MV-4-11 (cell line): ENCODE measurements around the gene CCDC38.

Source experiments
- DNase-seq: peaks from one replicate; lab custom pipeline; 2025; lab: John Stamatoyannopoulos, UW

Gene CCDC38

DNA sequence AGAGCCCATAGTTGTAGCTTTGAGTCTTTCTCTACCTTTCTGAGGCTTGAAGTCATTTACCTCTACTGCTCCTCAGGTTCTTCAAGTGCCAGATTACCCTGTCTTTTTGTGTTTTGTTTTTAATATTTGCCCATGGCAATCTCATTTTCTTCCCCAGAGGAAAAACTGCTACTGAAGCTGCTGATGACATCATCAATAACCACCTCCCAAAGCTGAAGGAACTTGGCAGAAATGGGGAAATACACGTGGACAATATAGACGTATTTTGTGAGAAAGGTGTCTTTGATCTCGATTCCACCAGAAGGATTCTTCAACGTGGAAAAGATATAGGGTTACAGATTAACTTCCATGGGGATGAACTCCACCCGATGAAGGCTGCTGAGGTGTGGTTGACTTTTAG lies 17.8 kb upstream of the CCDC38 start:
- DNase-seq, result no peak

DNA sequence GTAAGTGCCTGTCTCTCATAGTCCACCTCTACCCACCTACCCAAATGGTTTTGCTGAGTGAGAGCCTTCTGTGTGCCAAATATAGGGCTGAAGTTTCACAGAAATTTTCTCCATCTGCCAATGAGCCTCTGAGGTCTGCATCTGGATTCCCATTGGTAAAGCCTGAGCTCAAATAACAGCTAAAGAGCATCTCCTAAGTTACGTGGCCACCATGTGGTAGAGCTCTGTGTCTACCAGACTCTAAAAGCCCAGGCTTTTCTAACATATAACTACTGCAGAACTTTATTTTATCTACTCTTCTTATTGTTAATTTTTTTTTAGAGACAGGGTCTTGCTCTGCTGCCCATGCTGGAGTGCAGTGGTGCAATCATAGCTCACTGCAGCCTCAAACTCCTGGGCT lies 16.7 kb upstream of the CCDC38 start:
- peak; percentile 17 for DNase-seq

DNA sequence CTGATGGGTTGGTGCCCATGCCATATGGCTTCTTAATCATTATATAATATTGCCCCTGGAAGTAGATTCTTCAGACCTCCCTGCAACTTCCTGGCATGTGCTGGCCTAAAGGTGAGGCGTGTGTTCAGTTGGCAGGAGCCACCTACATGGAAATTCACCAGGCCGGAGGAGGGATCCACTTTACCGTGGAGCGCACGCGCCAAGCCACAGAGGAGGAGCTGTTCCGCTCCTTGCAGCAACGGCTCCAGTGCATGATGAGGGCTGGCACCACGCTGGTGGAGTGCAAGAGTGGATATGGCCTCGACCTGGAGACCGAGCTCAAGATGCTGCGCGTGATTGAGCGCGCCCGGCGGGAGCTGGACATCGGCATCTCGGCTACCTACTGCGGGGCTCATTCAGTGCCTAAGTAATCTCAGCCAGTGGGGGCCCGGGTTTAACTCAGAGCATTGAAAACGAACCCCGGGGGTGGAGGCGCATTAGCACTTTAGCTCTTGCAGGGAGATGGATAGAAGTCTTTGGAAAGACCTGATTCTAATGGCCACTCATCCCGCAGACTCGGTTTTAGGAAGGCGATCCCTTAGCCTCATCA lies 14.2 kb upstream of the CCDC38 start:
- no peak for DNase-seq

DNA sequence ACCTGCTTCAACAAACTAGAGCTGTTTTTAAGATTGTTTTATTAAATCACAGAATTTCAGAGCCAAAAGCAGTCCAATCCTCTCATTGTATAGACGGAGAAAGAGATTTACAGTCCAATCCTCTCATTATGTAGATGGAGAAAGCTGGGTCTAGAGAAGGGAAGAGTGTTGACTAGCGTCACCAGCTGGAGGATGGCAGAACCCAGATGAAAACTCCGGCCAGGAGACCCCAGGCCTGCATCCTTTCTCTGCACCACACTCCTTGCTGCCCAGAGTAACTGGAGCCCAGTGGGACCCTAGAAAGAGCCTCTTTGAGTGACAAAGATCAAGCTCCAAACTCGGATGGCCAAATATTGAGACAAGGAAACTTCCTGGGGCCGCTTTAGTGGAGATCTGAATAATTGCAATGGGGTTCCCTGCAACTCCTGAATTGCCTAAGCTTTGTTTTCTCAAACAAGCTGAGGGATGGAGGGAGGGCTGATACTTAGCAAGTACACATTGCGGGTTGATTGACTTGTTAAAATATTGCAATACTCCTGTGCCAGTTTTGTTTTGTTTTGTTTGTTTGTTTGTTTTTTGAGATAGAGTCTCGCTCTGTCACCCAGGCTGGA lies 13.2 kb upstream of the CCDC38 start:
- DNase-seq, result no peak

DNA sequence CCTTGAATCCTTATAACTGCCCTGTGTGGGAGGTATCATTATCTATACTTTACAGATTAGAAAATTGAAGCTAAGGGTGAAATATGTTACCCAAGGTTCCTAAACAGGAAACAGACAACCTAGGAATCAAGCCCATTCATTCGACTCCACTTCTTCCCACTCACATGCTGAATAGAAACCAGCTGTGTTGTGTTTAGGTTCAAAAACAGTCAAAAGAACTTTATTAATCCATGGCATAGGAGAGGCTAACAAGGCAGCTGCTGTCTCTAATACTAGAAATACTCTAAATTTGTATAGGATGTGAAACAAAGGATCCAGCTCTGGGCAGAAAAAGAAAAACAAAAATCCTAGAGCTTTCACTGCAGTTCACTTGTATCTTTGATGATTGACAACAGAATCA lies 10.6 kb upstream of the CCDC38 start:
- no peak for DNase-seq

DNA sequence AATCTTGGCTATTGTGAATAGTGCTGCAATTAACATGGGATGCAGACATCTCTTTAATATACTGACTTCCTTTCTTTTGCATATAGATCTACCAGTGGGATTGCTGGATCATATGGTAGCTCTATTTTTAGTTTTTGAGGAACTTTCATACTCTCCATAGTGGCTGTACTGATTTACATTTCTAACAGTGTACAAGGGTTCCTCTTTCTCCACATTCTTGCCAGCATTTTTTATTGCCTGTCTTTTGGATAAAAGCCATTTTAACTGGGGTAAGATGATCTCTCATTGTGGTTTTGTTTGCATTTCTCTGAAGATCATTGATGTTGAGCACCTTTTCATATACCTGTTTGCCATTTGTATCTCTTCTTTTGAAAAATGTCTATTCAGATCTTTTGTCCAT lies 9.1 kb upstream of the CCDC38 start:
- peak; percentile 70 for DNase-seq

DNA sequence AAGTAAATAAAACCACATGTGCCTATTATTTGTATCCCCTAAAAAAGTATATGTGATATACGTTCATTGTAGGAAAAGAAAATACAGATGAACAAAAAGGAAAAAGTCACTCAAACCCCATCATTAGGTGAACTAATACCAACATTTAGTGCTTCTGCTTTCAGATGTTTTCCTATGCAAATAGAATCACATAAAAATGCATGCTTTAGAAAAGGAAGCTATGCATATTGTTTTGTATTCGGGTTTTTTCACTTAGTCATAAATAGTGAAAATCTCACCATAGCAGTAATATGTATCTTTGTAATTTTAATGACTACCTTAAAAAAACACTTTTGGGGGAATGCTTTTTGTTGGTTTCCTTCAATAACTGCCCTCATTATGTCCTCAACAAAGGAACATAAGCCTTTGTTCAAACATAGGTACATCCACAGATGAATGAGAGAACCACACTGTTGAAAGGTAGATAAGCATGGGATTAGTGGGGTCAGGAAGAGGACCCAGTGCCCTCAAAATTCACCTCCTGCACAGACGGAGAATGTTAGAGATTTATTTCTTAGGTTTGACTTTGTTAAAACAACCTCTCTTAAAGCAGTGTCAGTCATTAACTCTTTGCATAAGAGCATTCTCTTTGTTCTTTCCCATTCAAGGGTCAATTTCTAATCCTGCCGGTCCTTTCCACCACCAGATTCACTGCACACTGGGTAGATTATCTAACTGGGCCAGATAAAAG lies 7.2 kb upstream of the CCDC38 start:
- no peak for DNase-seq

DNA sequence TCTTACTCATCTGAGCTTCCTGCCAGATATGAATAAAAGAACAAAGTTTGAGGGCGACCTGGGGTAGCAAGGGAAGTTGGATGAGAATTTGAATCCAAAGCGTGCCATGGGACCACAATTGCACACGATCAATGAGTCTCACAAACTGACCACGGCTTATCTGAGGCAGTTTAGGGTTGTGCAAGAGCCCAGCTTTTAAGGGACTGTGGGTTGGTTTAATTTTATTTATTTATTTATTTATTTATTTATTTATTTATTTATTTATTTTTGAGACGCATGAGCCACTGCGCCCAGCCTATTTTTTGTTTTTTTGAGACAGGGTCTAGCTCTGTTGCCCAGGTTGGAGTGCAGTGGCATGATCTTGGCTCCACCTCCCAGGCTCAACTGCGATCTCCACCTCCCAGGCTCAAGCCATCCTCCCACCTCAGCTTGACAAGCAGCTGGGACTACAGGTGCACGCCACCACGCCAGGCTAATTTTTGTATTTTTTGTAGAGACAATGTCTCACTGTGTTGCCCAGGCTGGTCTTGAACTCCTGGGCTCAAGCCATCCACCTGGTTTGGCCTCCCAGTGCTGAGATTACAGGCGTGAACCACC lies 1.8 kb upstream of the CCDC38 start:
- DNase-seq, result no peak

DNA sequence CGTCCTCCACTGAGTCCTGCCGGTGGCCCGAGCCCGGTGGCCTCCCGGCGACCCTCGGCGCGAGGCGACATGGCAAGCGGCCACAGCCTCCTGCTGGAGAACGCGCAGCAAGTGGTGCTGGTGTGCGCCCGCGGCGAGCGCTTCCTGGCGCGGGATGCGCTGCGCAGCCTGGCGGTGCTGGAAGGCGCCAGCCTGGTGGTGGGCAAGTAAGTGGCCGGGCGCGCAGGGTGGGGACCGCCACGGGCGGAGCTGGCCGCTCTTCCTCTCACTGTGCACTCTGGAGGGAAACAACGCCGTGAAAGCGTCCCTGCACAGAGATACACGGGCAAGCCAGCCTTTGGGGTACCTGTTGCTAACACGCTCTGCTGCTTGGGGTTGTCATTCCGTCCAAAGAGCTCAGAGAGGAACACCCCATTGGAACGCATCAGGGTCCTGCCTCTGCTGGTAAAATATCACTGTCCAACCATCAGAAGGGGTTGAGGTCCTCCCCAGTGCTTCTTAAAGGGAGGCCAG lies 972 bp upstream of the CCDC38 start, which contains the start of gene AMDHD1:
Gene AMDHD1, plus strand, starts transcription at position 2 of the 513 bp plus-strand sequence. Its CDS starts 68 bp downstream, at position 70.
- DNase-seq, result peak; percentile 12

DNA sequence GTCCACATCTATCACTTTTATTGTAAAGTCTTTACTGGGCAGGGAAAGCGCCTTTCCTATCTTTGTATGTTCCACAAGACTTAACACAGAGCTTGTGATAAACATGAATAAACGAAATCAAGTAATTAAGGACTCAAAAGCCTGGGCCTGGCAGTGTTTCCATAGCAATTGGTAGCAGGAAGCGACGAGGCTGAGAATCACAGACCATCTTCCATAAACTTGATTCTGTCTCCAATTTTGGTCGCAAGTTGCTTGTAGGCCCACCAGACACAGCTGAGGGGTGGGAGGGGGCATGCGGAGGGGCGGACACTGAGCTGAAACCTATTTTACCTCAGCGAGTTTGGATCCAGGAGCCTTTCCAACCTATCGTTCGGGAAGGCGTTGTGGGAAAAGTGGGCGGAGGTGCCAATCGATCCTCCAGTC lies 302 bp downstream of the CCDC38 start:
- no peak for DNase-seq

DNA sequence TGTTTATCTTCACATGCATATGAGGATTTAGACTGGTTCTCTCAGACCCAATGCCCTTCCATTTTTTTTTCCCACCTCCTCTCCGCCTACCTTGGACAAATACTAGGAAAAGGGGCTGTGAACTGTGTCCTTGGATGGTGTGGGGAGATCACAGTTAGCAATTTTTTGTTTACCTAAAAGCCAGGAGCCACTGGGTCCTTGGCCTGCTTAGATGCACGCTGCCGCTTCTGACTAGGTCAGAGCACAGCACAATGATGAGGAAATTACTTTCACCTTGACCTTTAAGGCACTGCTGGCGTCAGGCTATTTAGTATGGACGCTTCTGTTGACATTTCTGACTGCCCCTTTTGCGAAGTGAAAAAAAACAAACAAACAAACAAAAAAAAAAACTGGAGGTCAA lies 1.9 kb downstream of the CCDC38 start:
- no peak for DNase-seq

DNA sequence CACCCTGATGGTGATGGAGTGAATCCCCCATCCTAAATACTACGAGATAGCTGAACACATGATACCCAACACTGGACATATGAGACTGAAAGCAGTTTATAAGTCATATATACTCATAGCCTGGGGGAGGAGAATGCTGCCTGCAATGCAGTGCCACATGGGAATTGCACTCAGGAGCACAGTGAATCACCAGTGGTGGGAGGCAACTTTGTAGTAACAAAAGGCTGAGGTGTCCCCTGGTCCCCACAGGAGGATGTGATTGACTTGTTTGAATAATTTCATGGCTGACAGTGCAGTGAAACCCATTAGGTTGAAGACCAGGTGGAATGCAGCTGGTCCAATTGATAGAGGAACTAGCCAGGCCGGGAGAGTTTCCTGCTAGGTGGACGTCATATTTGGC lies 20.2 kb downstream of the CCDC38 start:
- no peak for DNase-seq

DNA sequence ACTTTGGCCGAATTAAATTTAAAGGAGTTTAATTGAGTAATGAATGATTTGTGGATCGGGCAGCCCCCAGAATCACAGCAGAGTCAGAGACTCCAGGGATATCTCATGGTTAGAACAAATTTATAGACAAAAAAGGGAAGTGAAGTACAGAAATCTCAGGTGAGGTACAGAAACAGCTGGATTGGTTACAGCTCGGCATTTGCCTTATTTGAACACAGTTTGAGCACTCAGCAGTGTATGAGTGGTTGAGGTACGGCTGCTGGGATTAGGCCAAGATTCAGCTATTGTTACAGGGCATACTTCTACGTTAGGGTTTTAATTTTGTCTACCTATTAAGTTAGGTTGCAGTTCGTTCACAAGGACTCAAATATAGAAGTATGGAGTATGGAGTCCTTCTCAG lies 23.3 kb downstream of the CCDC38 start:
- no peak for DNase-seq

DNA sequence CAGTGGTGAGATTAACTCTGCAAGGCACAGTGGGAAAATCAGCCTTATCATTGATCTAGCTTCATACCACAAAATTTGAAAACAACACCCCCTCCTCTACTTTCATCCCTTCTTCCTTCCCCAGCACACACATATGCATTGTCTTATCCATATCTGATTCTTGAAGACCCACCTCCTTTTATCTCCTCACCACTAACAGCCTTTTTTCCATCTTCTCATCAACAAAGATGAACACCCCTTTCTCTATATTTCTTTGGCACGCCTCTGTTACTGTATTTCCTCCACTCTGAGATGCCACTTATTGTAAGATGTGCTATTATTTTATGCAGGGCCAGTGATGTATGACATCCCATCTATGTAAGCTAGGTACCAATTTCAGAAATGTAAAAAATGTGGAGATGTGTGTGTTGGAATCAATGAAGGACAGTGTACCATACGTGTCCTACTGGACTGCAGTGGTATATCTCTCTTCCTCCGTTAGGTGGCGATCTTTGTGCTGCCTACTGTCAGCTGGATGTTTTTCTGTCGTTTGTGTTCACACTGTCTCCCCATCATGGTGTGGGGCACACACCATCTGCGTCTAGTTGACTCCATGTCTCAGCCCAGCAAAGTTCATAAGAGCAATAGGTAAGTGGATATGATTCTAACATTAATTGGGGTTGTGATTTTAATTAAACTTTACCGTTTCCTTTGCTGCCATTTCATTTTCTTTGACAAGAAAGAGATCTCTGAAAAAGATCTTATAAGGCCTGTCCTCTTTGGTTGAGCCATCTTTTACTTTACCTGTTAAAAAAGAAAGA lies 24.0 kb downstream of the CCDC38 start:
- DNase-seq, result peak; percentile 40

DNA sequence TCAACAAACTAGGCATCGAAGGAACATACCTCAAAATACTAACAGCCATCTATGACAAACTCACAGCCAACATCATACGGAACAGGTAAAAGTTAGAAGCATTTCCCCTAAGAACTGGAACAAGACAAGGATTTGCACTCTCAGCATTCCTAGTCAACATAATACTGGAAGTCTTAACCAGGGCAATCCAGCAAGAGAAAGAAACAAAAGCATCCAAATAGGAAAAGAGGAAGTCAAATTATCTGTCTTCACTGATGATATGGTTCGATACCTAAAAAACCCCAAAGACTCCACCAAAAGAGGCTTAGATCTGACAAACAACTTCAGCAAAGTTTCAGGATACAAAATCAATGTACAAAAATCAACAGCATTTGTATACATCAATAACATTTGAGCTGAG lies 32.5 kb downstream of the CCDC38 start:
- DNase-seq, result no peak

DNA sequence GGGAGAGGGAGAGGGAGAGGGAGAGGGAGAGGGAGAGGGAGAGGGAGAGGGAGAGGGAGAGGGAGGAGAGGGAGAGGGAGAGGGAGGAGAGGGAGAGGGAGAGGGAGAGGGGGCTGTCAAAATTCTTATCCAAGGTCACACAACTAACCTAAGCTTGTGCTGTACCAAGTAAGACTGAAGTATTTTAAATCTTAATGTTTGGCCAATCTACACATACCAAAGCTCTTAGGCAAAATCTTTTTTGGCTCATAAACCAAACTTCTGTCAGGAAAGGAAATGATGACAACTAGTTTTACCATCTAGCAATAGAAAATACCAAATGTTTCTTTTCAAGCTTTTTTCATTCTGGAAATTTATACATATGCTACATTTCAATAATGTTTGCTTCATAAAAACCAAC lies 33.8 kb downstream of the CCDC38 start:
- no peak for DNase-seq

DNA sequence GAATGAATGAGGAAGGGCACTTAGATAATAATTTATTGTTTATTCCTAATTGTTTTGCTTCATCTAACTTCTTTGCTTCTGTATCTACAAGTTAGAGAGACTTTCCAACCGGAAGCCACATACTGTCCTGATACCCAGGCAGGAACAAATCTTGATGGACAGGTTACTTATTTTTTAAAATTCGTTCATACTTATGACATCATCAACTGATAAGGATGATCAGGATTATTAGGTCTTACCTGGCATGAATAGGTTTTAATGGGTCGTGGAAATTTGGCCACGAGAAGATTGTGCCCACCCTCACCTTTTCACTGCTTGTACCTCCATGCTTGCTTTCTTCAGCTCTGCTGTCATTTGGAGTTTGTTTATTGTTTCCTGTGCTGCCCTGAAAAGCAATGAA lies 44.3 kb downstream of the CCDC38 start:
- no peak for DNase-seq

DNA sequence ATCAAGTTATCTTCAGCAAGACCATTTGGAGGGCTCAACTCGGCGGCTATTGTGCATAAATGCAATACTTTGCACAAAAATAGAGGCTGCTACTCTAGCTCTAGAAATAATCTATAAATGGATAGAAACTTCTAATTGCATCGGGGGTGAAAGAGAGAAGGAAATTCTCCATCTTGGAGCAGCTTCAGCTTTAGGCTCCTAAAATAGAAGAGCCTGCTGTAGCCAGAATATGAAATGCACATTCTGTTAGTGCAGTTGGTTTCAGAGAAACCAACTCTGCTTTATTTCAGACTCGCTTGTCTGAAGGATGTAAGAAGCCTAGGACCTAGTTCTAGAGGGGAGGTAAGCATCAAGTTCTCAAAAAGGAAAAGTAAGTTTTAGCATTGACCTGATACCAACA lies 45.6 kb downstream of the CCDC38 start:
- DNase-seq, result no peak

DNA sequence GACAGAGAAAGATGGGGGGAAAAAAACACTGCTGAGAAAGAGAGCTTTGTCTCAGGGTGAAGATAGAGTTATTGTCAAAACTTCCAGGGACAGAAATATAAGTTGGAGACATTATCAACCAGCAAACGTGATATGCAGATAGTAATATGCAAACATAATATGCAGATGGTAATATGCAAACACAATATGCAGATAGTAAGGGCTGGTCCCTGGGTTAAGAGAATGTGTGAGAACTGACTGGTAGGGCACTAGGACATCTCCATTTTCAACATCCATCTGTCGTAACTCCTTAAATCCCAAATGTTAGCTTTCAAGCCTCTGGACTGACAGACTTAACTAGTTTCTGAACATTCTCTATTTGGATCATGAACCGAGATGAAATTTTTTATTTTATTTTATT lies 51.5 kb downstream of the CCDC38 start:
- no peak for DNase-seq

DNA sequence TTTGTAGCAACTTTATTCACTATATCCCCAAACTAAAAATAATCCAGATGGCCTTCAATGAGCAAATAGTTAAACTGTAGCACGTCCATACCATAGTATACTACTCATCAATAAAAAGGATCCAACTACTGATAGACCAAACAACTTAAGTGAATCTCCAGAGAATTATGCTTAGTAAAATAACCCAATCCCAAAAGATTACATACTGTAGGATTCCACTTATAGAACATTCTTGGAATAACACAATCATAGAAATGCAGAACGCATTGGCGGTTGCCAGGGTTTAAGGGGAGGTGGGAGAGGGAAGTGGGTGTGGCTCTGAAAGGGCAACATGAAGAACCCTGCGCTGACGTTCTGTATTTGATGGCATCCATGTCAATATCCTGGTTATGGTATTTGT lies 55.1 kb downstream of the CCDC38 start:
- no peak for DNase-seq

DNA sequence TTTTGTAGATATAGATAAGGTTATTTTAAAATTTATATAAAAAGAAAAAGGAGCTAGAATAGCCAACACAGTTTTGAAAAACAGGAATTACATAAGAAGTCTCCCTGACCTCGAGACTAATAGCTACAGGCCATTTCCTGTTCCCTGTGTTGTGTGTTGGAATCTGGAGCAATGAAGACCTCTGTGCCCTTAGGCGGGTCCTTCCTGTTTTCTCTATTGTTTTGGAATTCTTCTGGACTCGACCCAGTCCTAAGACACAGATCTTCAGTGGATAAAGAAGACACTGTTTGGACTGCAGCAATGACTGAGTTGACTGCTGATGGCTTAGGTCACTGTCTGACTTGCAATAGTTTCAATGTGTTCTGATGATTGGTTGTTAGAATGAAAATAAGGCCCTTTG lies 57.4 kb downstream of the CCDC38 start:
- no peak for DNase-seq

DNA sequence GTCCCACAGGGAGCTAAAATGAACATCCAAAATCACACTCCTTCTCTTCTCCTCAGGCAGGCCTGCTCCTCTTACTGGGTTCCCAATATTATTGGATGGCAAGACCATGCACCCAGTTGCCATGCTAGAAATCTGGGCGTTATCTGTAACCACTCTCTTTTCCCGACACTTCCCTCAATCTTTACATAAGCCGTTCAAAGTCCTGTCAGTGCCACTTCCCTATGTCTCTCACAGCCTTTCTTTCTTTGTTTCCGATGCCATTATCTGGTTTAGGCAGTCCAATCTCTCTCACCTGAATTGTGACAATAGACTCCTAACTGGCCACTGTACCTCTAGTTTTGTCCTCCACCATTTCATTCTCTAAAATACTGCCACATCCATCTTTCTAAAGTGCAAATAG lies 59.5 kb downstream of the CCDC38 start:
- DNase-seq, result no peak
